Loucy (cell line): ENCODE data around the gene CDC26.

Experiments
- H2AFZ ChIP-seq: fragments of 200-600 bp; sonication (generic); 2 replicates; pipeline ENCODE4 v1.6.0; 2016; ENCODE audit warnings: antibody characterized with exemption, mild to moderate bottlenecking, low read length, moderate library complexity
- H3F3A ChIP-seq: fragments of 200-600 bp; 2 replicates; pipeline ENCODE4 v1.6.0; 2016; ENCODE audit warnings: antibody characterized with exemption, low read depth, mild to moderate bottlenecking
- H3K27me3 ChIP-seq: fragments of 200-600 bp; sonication (generic); 2 replicates; pipeline ENCODE4 v1.6.1; 2014; ENCODE audit warnings: low read length, mild to moderate bottlenecking; ENCODE audit not compliant: insufficient read depth, poor library complexity, severe bottlenecking
- H3K36me3 ChIP-seq: fragments of 200-600 bp; sonication (generic); 2 replicates; pipeline ENCODE4 v1.6.1; 2016; ENCODE audit warnings: low read length; ENCODE audit not compliant: insufficient read depth
- H3K4me1 ChIP-seq: fragments of 200-600 bp; sonication (generic); 2 replicates; pipeline ENCODE4 v1.5.1; 2014; ENCODE audit warnings: low read length, mild to moderate bottlenecking; ENCODE audit not compliant: insufficient read depth, poor library complexity, severe bottlenecking
- H3K4me2 ChIP-seq: fragments of 200-600 bp; sonication (generic); 2 replicates; pipeline ENCODE4 v1.6.0; 2014; ENCODE audit warnings: antibody characterized with exemption, low read length, low read depth, mild to moderate bottlenecking; ENCODE audit not compliant: poor library complexity, severe bottlenecking
- H3K4me3 ChIP-seq: fragments of 200-600 bp; sonication (generic); 2 replicates; pipeline ENCODE4 v1.5.1; 2014; ENCODE audit warnings: low read length, mild to moderate bottlenecking, mixed read lengths; ENCODE audit not compliant: poor library complexity, severe bottlenecking
- H3K79me2 ChIP-seq: fragments of 200-600 bp; sonication (generic); 2 replicates; pipeline ENCODE4 v1.6.1; 2014; ENCODE audit warnings: low read length; ENCODE audit not compliant: insufficient read depth
- H3K9ac ChIP-seq: fragments of 200-600 bp; sonication (generic); 2 replicates; pipeline ENCODE4 v1.6.0; 2014; ENCODE audit warnings: mild to moderate bottlenecking, low read depth, low read length, moderate library complexity; ENCODE audit not compliant: poor library complexity, severe bottlenecking
- H3K9me2 ChIP-seq: fragments of 200-600 bp; sonication (generic); replicated peaks from 2 replicates; pipeline ENCODE4 v1.6.1; 2016; ENCODE audit warnings: low read depth, low read length, mixed read lengths
- H3K9me3 ChIP-seq: fragments of 200-600 bp; sonication (generic); 2 replicates; pipeline ENCODE4 v1.6.1; 2014; ENCODE audit warnings: mild to moderate bottlenecking, antibody characterized with exemption, low read length, low read depth; ENCODE audit not compliant: insufficient read depth
- H4K20me1 ChIP-seq: fragments of 200-600 bp; sonication (generic); 2 replicates; pipeline ENCODE4 v1.6.0; 2014; ENCODE audit warnings: antibody characterized with exemption, low read length, mild to moderate bottlenecking; ENCODE audit not compliant: insufficient read depth, poor library complexity, severe bottlenecking
- EZH2phosphoT487 ChIP-seq: fragments of 200-600 bp; IDR thresholded peaks from 2 replicates; pipeline ENCODE4 v1.6.1; 2018; ENCODE audit warnings: antibody characterized with exemption, mild to moderate bottlenecking, moderate library complexity, borderline replicate concordance
- TF ChIP-seq, protein P1 (sequence below): fragments of 200-600 bp; sonication (generic); conservative IDR thresholded peaks from 2 replicates; pipeline ENCODE4 v1.5.1; 2014; ENCODE audit warnings: mild to moderate bottlenecking, antibody characterized with exemption, low read length

CDC26 gene

DNA sequence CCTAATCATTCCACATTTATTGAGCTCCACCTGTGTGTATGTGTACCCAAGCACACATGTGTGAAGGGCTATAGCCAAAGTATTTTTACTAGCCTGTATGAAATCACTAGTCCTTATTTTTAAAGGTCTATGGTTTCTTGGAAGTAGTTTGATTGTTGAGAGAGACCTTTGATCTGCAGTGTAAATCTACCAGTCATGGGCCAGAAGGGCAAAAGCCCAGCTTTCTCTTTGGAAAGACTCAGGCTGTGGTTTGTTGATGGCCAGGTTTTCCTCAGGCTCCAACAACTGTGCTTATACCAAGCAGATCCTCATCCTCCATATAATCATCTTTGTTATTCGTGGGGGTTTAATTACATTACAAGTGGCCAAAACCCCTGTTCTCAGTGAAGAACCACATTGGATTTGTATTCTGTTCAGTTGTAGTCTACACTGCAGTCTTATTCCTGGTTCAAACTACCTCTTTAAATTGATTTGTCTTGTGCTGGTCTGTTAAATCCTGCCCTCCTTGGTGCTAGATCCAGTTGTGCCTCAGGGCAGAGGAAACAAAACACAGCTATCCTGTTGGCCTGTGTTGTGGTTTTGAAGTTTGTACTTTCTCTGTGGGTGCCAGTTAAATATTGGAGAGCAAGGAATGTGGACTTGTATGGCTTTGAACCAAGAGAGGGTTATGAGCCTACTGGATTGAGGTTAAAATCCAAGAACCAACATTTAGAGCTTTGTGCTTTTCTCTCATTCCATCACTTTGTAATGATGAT is 13.3 kb downstream of the CDC26 start:
- no peak overlapping the region for H3K4me3 ChIP-seq
- H3K9me3 ChIP-seq = no peaks in the 10 kb centered on the region
- no peaks in the 10 kb centered on the region for H4K20me1 ChIP-seq
- no peaks in the 10 kb centered on the region for H3K4me1 ChIP-seq
- H3K4me2 ChIP-seq = no peak overlapping the region
- H3K27me3 ChIP-seq = no peaks in the 10 kb centered on the region
- TF ChIP-seq, protein P1, sequence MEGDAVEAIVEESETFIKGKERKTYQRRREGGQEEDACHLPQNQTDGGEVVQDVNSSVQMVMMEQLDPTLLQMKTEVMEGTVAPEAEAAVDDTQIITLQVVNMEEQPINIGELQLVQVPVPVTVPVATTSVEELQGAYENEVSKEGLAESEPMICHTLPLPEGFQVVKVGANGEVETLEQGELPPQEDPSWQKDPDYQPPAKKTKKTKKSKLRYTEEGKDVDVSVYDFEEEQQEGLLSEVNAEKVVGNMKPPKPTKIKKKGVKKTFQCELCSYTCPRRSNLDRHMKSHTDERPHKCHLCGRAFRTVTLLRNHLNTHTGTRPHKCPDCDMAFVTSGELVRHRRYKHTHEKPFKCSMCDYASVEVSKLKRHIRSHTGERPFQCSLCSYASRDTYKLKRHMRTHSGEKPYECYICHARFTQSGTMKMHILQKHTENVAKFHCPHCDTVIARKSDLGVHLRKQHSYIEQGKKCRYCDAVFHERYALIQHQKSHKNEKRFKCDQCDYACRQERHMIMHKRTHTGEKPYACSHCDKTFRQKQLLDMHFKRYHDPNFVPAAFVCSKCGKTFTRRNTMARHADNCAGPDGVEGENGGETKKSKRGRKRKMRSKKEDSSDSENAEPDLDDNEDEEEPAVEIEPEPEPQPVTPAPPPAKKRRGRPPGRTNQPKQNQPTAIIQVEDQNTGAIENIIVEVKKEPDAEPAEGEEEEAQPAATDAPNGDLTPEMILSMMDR = no peak
- no peak for TF ChIP-seq EZH2phosphoT487
- no peaks in the 10 kb centered on the region for H3F3A ChIP-seq
- H3K9ac ChIP-seq = no peak overlapping the region
- H3K9me2 ChIP-seq = no peaks in the 10 kb centered on the region
- H3K36me3 ChIP-seq = peaks cover 42% of the 10 kb centered on the region; the same call in 1 of the 2 replicates
- no peak overlapping the region for H2AFZ ChIP-seq
- no peaks in the 10 kb centered on the region for H3K79me2 ChIP-seq

DNA sequence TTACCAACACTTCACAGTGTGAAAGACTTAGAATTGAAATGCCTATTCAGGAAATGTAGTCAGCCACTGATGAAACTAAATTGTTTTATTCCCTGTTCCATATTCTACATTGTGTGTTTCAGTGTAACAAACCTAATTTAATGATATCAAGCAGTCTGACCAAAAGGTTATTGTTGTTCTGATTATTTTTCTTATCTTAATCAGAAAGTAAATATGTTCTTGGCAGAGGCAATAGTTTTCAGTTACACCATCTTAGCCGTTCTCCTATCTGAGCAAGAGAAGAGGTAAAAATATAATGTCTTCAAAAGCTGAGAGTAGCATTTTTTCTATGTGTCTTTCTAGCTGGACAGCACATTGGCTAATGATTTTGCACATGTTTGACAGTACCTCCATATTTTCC is 17.1 kb downstream of the CDC26 start:
- Histone ChIP-seq H3K27me3 (no peaks in the 10 kb centered on the region), H3K4me3 (no peak overlapping the region), H4K20me1 (no peaks in the 10 kb centered on the region), H3F3A (no peaks in the 10 kb centered on the region), H3K9me2 (no peaks in the 10 kb centered on the region), H3K36me3 (peaks cover 44% of the 10 kb centered on the region; the same call in 1 of the 2 replicates), H3K9me3 (no peaks in the 10 kb centered on the region), H3K4me1 (no peaks in the 10 kb centered on the region), H3K79me2 (no peaks in the 10 kb centered on the region), H3K9ac (no peak overlapping the region), H2AFZ (no peak overlapping the region), H3K4me2 (no peak overlapping the region)
- TF ChIP-seq, protein P1 = no peak
- no peak for TF ChIP-seq EZH2phosphoT487

DNA sequence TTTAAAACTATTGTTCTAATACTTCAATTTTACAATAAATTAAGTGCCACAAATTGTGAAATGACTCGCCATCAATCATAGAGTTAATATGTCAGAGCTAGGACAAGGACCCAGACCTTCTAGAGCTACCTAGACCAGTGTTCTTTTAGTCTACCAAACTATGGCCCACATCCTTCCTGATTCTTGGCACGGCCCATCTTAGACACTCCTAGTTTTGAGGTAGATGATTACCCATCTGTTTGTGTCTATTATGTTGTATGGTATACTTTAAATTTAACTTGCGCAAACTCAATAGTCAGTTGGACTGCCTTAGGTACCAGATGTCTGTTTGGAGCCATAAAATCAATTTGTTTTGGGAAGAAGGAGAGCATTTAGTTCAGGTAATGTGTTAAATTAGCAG is 17.5 kb downstream of the CDC26 start:
- Histone ChIP-seq H3K9me2 (no peaks in the 10 kb centered on the region), H2AFZ (no peak overlapping the region), H3F3A (no peaks in the 10 kb centered on the region), H3K9ac (no peak overlapping the region), H3K4me1 (no peaks in the 10 kb centered on the region), H3K79me2 (no peaks in the 10 kb centered on the region), H3K4me3 (no peak overlapping the region), H3K36me3 (peaks cover 44% of the 10 kb centered on the region; the same call in 1 of the 2 replicates), H3K9me3 (no peaks in the 10 kb centered on the region), H4K20me1 (no peaks in the 10 kb centered on the region), H3K4me2 (no peak overlapping the region), H3K27me3 (no peaks in the 10 kb centered on the region)
- TF ChIP-seq EZH2phosphoT487 = no peak
- TF ChIP-seq, protein P1 = no peak
